Endothelial cell (in vitro differentiated cells): ENCODE measurements around the gene FANCD2. TPM values are rescaled to one million over a fixed set of nuclear protein-coding genes. Genes with fewer than 3 reads are reported as not detected.
"Not testable (repeated sequence)": the region's sequence is repeated elsewhere in the genome, so short reads cannot be mapped to it uniquely, and the experiment has no call there.

Source experiments
- DNase-seq: peaks from one replicate; pipeline ENCODE4 v3.0.0; 2021; ENCODE audit warnings: low spot score
- H3K27ac Mint-ChIP-seq: one replicate; pipeline ENCODE4 v1.8.0; 2021; ENCODE audit warnings: mixed read lengths, inconsistent platforms; ENCODE audit not compliant: unreplicated experiment
- H3K27me3 Mint-ChIP-seq: one replicate; pipeline ENCODE4 v1.8.0; 2021; ENCODE audit warnings: mild to moderate bottlenecking, moderate library complexity, mixed read lengths, inconsistent platforms; ENCODE audit not compliant: unreplicated experiment
- H3K36me3 Mint-ChIP-seq: one replicate; pipeline ENCODE4 v1.8.0; 2021; ENCODE audit warnings: mild to moderate bottlenecking, low read depth, mixed read lengths, inconsistent platforms; ENCODE audit not compliant: unreplicated experiment
- H3K4me1 Mint-ChIP-seq: one replicate; pipeline ENCODE4 v1.8.0; 2021; ENCODE audit warnings: mild to moderate bottlenecking, mixed read lengths, inconsistent platforms; ENCODE audit not compliant: unreplicated experiment
- H3K4me3 Mint-ChIP-seq: one replicate; pipeline ENCODE4 v1.8.0; 2021; ENCODE audit warnings: mild to moderate bottlenecking, mixed read lengths, inconsistent platforms; ENCODE audit not compliant: unreplicated experiment
- H3K9me3 Mint-ChIP-seq: one replicate; pipeline ENCODE4 v1.8.0; 2021; ENCODE audit warnings: mixed read lengths, inconsistent platforms; ENCODE audit not compliant: unreplicated experiment
- total RNA-seq: library from RNA; stranded (reverse); fragmentation: NEBNext Ultra II Directional; extraction: Animal tissue kit (Norgen Biotek cat#: 25700); gene quantifications from one replicate; pipeline ENCODE4 v1.2.1, GENCODE V29; 2021; ENCODE audit not compliant: unreplicated experiment
- TF ChIP-seq, protein P1 (sequence below): fragments of 200-600 bp; sonication (generic); IDR thresholded peaks from one replicate; pipeline ENCODE4 v1.5.0; 2021; ENCODE audit warnings: antibody characterized with exemption; ENCODE audit not compliant: unreplicated experiment

Gene FANCD2
- total RNA-seq, 1 donor from 2014 or later: 14.5 TPM

DNA sequence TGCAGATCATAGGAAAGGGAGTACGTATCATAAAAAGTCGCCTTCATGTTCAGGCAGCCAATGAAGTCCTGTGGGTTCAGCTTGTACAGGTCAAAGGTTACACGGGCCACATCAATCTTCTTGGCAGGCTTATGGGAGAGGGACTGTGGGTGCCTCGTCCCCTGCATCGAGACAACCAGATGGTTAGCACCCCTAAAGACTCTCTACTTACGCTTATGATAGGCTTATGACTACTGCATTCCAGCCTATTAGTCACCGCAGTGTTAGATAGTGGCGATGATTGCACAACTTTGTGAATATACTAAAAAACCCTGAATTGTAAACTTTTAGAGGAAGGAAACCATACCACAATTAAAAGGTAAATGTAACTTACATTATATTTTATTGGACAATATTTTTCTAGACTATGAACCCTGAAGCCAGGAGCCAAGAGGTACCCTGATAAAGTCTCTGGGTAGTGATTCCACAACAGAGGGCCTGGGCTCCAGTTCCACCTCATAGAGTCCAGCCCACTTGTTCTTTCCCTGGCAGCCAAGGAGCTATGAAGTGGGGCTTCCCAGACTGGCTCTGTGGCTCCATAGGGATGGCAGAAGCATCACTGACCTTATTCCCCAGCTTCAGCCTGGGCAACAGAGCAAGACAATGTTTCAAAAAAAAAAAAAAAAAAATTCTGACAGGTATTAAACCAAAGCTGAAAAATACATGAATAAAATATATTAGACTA, 2.5 kb upstream of the FANCD2 start:
- Mint-ChIP-seq H3K4me1 (peaks cover 4% of the 10 kb centered on the region), H3K4me3 (no peak overlapping the region), H3K27ac (no peak overlapping the region), H3K9me3 (no peaks in the 10 kb centered on the region), H3K27me3 (peaks cover 1% of the 10 kb centered on the region), H3K36me3 (peaks cover 22% of the 10 kb centered on the region)
- DNase-seq: no peak
- TF ChIP-seq, protein P1, sequence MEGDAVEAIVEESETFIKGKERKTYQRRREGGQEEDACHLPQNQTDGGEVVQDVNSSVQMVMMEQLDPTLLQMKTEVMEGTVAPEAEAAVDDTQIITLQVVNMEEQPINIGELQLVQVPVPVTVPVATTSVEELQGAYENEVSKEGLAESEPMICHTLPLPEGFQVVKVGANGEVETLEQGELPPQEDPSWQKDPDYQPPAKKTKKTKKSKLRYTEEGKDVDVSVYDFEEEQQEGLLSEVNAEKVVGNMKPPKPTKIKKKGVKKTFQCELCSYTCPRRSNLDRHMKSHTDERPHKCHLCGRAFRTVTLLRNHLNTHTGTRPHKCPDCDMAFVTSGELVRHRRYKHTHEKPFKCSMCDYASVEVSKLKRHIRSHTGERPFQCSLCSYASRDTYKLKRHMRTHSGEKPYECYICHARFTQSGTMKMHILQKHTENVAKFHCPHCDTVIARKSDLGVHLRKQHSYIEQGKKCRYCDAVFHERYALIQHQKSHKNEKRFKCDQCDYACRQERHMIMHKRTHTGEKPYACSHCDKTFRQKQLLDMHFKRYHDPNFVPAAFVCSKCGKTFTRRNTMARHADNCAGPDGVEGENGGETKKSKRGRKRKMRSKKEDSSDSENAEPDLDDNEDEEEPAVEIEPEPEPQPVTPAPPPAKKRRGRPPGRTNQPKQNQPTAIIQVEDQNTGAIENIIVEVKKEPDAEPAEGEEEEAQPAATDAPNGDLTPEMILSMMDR: no peak

DNA sequence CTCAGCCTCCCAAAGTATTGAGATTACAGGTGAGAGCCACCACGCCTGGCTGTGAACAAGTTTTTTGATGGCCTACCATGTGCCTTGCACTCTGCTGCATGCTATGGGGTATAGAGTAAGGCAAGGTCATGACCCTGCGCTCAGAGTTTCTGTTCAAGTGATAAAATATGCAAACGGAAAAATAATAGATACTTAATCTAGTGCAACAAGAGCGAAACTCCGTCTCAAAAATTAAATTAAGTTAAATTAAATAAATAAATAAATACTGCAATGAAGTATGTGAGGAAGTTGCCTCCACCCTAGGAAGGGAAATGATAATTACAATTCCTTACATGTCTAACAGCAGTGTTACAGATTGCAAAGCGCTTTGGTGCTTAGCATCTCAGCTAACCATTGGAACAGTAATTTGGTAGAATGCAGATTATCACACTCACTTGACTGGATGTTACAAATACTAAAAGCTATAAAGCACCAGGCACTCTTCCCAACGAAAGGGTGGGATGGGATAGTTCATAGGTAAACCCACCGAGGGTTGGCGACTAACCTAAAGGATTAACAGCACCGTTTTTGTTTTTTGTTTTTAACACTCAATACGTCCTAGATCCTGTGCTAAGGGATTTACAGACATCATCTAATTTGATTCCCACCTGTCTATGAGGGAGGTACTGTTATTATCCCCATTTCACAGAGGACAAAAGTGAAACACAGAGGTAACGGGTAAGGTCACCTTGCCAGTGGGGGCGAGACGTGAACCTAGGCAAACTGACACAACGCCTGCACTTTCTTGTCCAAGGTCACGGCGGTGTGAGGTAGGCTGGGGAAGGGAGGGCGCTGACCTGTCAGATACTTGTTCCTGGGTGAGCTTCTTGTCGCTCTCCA, 793 bp upstream of the FANCD2 start:
- H3K27me3 Mint-ChIP-seq: peaks cover 2% of the 10 kb centered on the region
- TF ChIP-seq, protein P1: no peak
- peak overlapping the region; percentile 98 for H3K4me3 Mint-ChIP-seq
- H3K27ac Mint-ChIP-seq: peak overlapping the region; percentile 89
- no peak for DNase-seq
- peaks cover 18% of the 10 kb centered on the region for H3K36me3 Mint-ChIP-seq
- H3K9me3 Mint-ChIP-seq: no peaks in the 10 kb centered on the region
- peaks cover 4% of the 10 kb centered on the region for H3K4me1 Mint-ChIP-seq

DNA sequence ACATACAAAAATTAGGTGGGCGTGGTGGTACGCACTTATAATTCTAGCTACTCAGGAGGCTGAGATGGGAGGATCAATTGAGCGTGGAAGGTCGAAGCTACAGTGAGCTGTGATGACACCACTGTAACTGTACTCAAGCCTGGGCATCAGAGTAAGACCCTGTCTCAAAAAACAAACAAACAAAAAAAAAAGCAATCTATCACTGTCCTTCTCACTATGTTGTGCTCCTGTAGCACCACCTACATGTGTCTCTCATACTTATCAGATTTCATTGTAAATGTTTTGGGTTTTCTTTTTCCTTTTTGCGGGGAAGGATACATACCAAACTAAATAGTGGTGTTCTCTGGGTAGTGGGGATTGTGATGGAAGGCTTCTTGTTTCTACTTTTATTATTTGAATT, 14.8 kb downstream of the FANCD2 start:
- TF ChIP-seq, protein P1: no peak

DNA sequence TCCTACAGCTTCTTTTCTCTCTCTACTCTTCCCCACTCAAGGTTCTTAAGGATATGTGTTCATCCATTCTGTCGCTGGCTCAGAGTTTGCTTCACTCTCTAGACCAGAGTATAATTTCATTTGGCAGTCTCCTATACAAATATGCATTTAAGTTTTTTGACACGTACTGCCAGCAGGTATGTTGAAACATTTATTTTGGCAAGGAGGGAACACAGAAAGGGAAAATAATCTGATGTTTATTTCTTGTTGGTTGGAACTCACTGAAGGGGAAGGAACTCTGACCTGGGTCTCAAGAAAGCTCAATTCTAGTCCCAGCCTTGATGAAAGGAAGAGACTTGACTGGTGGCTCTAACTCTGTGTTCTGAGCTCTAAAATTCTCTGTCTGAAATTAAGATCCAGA, 21.6 kb downstream of the FANCD2 start:
- no peak overlapping the region for H3K4me3 Mint-ChIP-seq
- TF ChIP-seq, protein P1: no peak
- no peaks in the 10 kb centered on the region for H3K36me3 Mint-ChIP-seq
- peaks cover 2% of the 10 kb centered on the region for H3K27me3 Mint-ChIP-seq
- no peak overlapping the region for H3K27ac Mint-ChIP-seq
- no peaks in the 10 kb centered on the region for H3K9me3 Mint-ChIP-seq
- no peaks in the 10 kb centered on the region for H3K4me1 Mint-ChIP-seq
- no peak for DNase-seq

More for the DNA sequence above, 14.8 kb downstream of the FANCD2 start:
- no peaks in the 10 kb centered on the region for H3K27me3 Mint-ChIP-seq
- DNase-seq: no peak
- H3K4me1 Mint-ChIP-seq: no peaks in the 10 kb centered on the region
- no peak overlapping the region for H3K27ac Mint-ChIP-seq
- H3K36me3 Mint-ChIP-seq: peaks cover 7% of the 10 kb centered on the region
- H3K4me3 Mint-ChIP-seq: no peak overlapping the region
- no peaks in the 10 kb centered on the region for H3K9me3 Mint-ChIP-seq

DNA sequence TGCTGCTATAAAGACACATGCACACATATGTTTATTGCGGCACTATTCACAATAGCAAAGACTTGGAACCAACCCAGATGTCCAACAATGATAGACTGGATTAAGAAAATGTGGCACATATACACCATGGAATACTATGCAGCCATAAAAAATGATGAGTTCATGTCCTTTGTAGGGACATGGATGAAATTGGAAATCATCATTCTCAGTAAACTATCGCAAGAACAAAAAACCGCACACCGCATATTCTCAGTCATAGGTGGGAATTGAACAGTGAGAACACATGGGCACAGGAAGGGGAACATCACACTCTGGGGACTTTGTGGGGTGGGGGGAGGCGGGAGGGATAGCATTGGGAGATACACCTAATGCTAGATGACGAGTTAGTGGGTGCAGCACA, 26.8 kb downstream of the FANCD2 start:
- not testable (repeated sequence) for H3K36me3 Mint-ChIP-seq, H3K27ac Mint-ChIP-seq, H3K27me3 Mint-ChIP-seq, DNase-seq, H3K9me3 Mint-ChIP-seq, H3K4me1 Mint-ChIP-seq, H3K4me3 Mint-ChIP-seq
